Effector memory CD4-positive, alpha-beta T cell (primary cell): ENCODE results near the gene C1QL4.
"Not testable (repeated sequence)": the region's sequence is repeated elsewhere in the genome, so short reads cannot be mapped to it uniquely, and the experiment has no call there.

Source experiments
- DNase-seq, 3 donors: peaks; one replicate each; pipeline ENCODE4 v3.0.0-alpha.2; 2020
- H3K27ac ChIP-seq: 2 replicates; pipeline ENCODE4 v1.7.0; 2013; ENCODE audit warnings: mild to moderate bottlenecking, low read length, moderate library complexity; ENCODE audit not compliant: insufficient read depth, poor library complexity, severe bottlenecking
- H3K27me3 ChIP-seq: replicated peaks from 2 replicates; pipeline ENCODE4 v1.7.0; 2013; ENCODE audit warnings: mild to moderate bottlenecking, low read length; ENCODE audit not compliant: insufficient read depth, control insufficient read depth, poor library complexity, severe bottlenecking
- H3K36me3 ChIP-seq: 2 replicates; pipeline ENCODE4 v1.7.0; 2013; ENCODE audit warnings: mild to moderate bottlenecking, low read length, moderate library complexity; ENCODE audit not compliant: control insufficient read depth, insufficient read depth
- H3K4me1 ChIP-seq: 2 replicates; pipeline ENCODE4 v1.7.0; 2013; ENCODE audit warnings: low read length, mild to moderate bottlenecking; ENCODE audit not compliant: control insufficient read depth, insufficient read depth, poor library complexity, severe bottlenecking
- H3K4me3 ChIP-seq: 2 replicates; pipeline ENCODE4 v1.7.0; 2013; ENCODE audit warnings: low read length, low read depth, mild to moderate bottlenecking; ENCODE audit not compliant: insufficient read depth, poor library complexity, severe bottlenecking
- H3K9me3 ChIP-seq: 2 replicates; pipeline ENCODE4 v1.7.0; 2013; ENCODE audit warnings: mild to moderate bottlenecking, low read length, moderate library complexity; ENCODE audit not compliant: control insufficient read depth

Gene C1QL4

GRCh38 chr12:49333778-49334177, 3.2 kb downstream of the C1QL4 start:
- not testable (repeated sequence) for H3K36me3 ChIP-seq, H3K4me3 ChIP-seq, H3K27ac ChIP-seq, DNase-seq, H3K9me3 ChIP-seq
- Histone ChIP-seq H3K4me1 (peaks cover 16% of the 10 kb centered on the region), H3K27me3 (peaks cover 36% of the 10 kb centered on the region)

DNA sequence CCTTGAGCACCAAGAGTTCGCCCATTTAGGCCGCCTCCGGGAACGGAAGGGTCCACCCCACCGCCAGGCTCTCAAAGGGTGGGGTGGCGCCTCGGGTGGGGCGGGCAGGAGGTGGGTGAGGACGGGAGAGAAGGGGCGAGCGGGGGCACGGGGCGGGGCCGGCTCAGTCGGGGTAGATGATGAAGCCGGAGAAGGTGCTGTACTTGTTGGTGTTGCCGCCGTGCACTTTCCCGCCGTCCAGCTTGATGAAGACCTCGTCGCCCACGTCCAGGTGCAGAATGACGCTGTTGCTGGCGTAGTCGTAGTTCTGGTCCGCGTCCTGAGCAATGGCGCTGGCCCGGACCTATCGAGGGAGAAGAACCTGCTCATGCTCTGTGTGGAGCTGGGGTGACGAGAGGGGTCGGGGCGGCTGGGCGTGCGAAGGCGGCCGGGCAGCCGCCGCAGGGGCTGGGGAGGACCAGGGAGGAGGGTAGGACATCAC, 4.1 kb downstream of the C1QL4 start:
- H3K36me3 ChIP-seq: no peaks in the 10 kb centered on the region
- H3K9me3 ChIP-seq: no peaks in the 10 kb centered on the region
- no peak overlapping the region for H3K27ac ChIP-seq
- no peak for DNase-seq
- H3K4me3 ChIP-seq: no peak overlapping the region
- peaks cover 36% of the 10 kb centered on the region for H3K27me3 ChIP-seq
- H3K4me1 ChIP-seq: peaks cover 16% of the 10 kb centered on the region

DNA sequence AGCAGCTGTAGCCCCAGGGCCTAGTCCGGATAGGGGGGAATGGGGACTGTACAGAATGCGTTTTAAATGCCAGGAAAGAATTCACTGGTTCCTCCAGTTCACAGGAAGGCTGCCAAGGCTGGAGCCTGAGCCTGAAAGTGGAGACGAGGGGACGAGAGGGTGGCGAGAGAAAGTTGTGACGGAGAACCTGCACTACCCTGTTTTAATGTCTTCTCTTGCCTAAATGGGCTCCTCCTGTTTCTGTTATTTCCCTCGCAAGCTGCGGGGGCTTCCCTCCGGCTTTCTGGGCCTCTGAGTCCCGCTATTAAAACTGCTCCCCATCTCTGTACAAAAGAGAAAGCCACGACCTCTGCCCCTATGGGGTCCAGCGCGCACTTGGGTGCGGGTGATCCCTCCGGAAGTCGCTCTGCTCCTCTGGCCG, 4.5 kb downstream of the C1QL4 start:
- H3K4me3 ChIP-seq: no peak overlapping the region
- peaks cover 36% of the 10 kb centered on the region for H3K27me3 ChIP-seq
- DNase-seq: no peak

GRCh38 chr12:49331380-49332222, 5.4 kb downstream of the C1QL4 start:
- Histone ChIP-seq H3K27ac (no peak overlapping the region), H3K4me1 (peaks cover 5% of the 10 kb centered on the region), H3K4me3 (no peak overlapping the region), H3K27me3 (peaks cover 29% of the 10 kb centered on the region), H3K36me3 (no peaks in the 10 kb centered on the region), H3K9me3 (no peaks in the 10 kb centered on the region)
- DNase-seq: no peak

More for the DNA sequence above, 4.5 kb downstream of the C1QL4 start:
- no peaks in the 10 kb centered on the region for H3K36me3 ChIP-seq
- no peak overlapping the region for H3K27ac ChIP-seq
- peaks cover 14% of the 10 kb centered on the region for H3K4me1 ChIP-seq
- no peaks in the 10 kb centered on the region for H3K9me3 ChIP-seq

GRCh38 chr12:49330631-49331379, 6.2 kb downstream of the C1QL4 start:
- H3K4me1 ChIP-seq: no peaks in the 10 kb centered on the region
- no peak overlapping the region for H3K27ac ChIP-seq
- no peaks in the 10 kb centered on the region for H3K9me3 ChIP-seq
- H3K4me3 ChIP-seq: no peak overlapping the region
- no peak for DNase-seq
- no peaks in the 10 kb centered on the region for H3K36me3 ChIP-seq
- peaks cover 21% of the 10 kb centered on the region for H3K27me3 ChIP-seq

DNA sequence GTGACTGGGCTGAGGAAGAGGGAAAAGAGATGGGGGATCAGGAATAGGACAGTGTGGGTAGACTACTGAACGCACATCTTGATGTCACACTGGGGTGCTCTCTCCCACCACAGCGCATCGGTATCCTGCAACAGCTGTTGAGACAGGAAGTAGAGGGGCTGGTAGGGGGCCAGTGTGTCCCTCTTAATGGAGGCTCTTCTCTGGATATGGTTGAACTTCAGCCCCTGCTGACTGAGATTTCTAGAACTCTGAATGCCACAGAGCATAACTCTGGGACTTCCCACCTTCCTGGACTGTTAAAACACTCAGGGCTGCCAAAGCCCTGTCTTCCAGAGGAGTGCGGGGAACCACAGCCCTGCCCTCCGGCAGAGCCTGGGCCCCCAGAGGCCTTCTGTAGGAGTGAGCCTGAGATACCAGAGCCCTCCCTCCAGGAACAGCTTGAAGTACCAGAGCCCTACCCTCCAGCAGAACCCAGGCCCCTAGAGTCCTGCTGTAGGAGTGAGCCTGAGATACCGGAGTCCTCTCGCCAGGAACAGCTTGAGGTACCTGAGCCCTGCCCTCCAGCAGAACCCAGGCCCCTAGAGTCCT, 6.9 kb downstream of the C1QL4 start:
- no peak overlapping the region for H3K27ac ChIP-seq
- H3K36me3 ChIP-seq: no peaks in the 10 kb centered on the region
- DNase-seq: no peak
- H3K9me3 ChIP-seq: no peaks in the 10 kb centered on the region
- peaks cover 14% of the 10 kb centered on the region for H3K27me3 ChIP-seq
- H3K4me3 ChIP-seq: no peak overlapping the region
- H3K4me1 ChIP-seq: no peaks in the 10 kb centered on the region

DNA sequence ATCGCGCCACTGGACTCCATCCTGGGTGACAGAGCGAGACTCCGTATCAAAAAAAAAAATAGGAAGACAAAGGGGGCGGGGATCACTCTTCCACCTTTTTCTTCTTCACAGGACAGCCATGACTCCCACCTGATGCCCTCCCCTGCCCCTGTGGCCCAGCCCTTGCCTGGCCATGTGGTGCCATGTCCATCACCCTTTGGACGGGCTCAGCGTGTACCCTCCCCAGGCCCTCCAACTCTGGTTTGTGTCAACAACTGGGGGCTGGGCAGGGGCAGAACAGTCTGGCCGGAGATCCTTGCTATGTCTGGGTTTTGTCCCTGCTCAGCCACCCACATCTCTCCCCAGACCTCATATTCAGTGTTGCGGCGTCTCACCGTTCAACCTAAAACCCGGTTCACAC, 8.2 kb downstream of the C1QL4 start:
- Histone ChIP-seq H3K4me1 (no peaks in the 10 kb centered on the region), H3K27ac (no peak overlapping the region), H3K9me3 (no peaks in the 10 kb centered on the region), H3K27me3 (peaks cover 3% of the 10 kb centered on the region), H3K4me3 (no peak overlapping the region), H3K36me3 (no peaks in the 10 kb centered on the region)
- no peak for DNase-seq

GRCh38 chr12:49327887-49328286, 9.1 kb downstream of the C1QL4 start:
- Histone ChIP-seq H3K36me3 (no peaks in the 10 kb centered on the region), H3K4me1 (peaks cover 4% of the 10 kb centered on the region), H3K27me3 (peaks cover 3% of the 10 kb centered on the region), H3K9me3 (no peaks in the 10 kb centered on the region), H3K27ac (no peak overlapping the region), H3K4me3 (no peak overlapping the region)
- no peak for DNase-seq

DNA sequence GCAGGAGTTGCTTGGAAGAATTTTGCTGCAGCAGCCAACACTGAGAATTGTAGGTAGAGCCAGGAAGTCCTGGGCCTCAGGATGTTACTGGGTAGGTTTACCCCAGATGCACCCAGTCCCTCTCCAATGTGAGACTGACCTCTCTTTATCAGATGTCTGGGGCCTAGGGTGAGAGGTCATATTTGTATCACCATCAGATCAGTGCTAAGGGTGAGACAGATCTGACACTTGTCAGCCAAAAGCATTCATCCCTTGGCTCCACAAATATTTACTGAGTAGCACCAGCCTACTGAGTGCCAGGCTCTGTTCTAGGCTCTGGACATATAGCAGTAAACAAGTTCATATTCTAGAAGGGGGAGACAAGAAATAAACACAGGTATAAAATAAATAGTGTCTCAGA, 9.6 kb downstream of the C1QL4 start:
- no peaks in the 10 kb centered on the region for H3K9me3 ChIP-seq
- peaks cover 4% of the 10 kb centered on the region for H3K4me1 ChIP-seq
- peaks cover 3% of the 10 kb centered on the region for H3K27me3 ChIP-seq
- no peak overlapping the region for H3K27ac ChIP-seq
- no peak for DNase-seq
- no peaks in the 10 kb centered on the region for H3K36me3 ChIP-seq
- no peak overlapping the region for H3K4me3 ChIP-seq

GRCh38 chr12:49325606-49326005, 11.4 kb downstream of the C1QL4 start:
- Histone ChIP-seq H3K27ac (no peak overlapping the region), H3K4me3 (no peak overlapping the region), H3K9me3 (no peaks in the 10 kb centered on the region), H3K27me3 (no peaks in the 10 kb centered on the region), H3K36me3 (no peaks in the 10 kb centered on the region), H3K4me1 (peaks cover 4% of the 10 kb centered on the region)
- no peak for DNase-seq
